Measurements from ENCODE around the gene BORCS5. TPM values are rescaled to one million over a fixed set of nuclear protein-coding genes. Genes with fewer than 3 reads are reported as not detected.

The BORCS5 gene
- polyA plus RNA-seq, 2 of the 4 experiments (the other 2 are of a cell fraction): 5.1 to 10.2 TPM

- Histone ChIP-seq H3K27ac (peak overlapping the region; percentile 67 to 84; a peak in 5 of 6 replicates), H3K9me3 (no peaks in the 10 kb centered on the region), H3K4me3 (no peak overlapping the region), H3K4me2 (peak overlapping the region; percentile 36; the same call in 2 of the 3 replicates), H3K4me1 (peaks cover 62% of the 10 kb centered on the region)
- no peak for FAIRE-seq
- CTCF ChIA-PET: no interaction called here
- WGBS (ENCODE audit: missing lambda C conversion rate): 69% methylated on average over 5 of the region's 5 CpGs
- DNase-seq (ENCODE audit: low read depth in 1 of 2, low spot score in 1 of 2): peak in 1 of 2 experiments; percentile 12
- TF ChIP-seq FOSL2 (IDR thresholded peaks at IDR 0.05) (no peak), FOSL2 (CRISPR knock-in tag; IDR thresholded peaks at IDR 0.05) (peak; percentile 84), SREBF2 (IDR thresholded peaks at IDR 0.05) (no peak)
- POLR2A ChIA-PET: no interaction called here
- no peak; a peak in 1 of 6 replicates for ATAC-seq
Observed at GRCh38 chr12:12442548-12443071, 85.7 kb downstream of the BORCS5 start.

DNA sequence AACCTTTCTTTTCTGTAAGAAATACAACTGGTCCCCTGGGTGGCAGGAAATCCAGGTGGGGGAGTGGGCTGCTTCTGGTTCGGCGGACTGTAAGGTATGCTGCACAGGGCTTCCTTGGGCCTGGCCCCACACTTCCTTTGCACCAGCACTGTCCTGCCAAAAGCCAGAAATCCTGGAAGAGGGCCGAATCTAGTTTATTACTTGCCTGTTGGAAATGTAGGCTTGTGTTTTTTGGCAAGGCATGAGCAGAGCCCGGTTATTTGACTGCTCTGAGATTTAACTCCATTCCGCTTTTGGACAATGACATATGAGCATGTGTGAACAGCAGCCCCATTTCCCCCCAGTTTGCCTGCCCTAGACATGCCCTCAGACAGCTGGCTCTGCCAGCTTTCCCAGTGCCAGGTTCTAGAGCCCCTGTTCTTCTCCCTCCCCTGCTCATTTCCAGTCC, 86.6 kb downstream of the BORCS5 start:
- H3K9me3 ChIP-seq: no peaks in the 10 kb centered on the region
- no peak for DNase-seq (ENCODE audit: low read depth in 1 of 2, low spot score in 1 of 2)
- TF ChIP-seq, protein P1, sequence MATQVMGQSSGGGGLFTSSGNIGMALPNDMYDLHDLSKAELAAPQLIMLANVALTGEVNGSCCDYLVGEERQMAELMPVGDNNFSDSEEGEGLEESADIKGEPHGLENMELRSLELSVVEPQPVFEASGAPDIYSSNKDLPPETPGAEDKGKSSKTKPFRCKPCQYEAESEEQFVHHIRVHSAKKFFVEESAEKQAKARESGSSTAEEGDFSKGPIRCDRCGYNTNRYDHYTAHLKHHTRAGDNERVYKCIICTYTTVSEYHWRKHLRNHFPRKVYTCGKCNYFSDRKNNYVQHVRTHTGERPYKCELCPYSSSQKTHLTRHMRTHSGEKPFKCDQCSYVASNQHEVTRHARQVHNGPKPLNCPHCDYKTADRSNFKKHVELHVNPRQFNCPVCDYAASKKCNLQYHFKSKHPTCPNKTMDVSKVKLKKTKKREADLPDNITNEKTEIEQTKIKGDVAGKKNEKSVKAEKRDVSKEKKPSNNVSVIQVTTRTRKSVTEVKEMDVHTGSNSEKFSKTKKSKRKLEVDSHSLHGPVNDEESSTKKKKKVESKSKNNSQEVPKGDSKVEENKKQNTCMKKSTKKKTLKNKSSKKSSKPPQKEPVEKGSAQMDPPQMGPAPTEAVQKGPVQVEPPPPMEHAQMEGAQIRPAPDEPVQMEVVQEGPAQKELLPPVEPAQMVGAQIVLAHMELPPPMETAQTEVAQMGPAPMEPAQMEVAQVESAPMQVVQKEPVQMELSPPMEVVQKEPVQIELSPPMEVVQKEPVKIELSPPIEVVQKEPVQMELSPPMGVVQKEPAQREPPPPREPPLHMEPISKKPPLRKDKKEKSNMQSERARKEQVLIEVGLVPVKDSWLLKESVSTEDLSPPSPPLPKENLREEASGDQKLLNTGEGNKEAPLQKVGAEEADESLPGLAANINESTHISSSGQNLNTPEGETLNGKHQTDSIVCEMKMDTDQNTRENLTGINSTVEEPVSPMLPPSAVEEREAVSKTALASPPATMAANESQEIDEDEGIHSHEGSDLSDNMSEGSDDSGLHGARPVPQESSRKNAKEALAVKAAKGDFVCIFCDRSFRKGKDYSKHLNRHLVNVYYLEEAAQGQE (IDR thresholded peaks at IDR 0.05): no peak
- POLR2A ChIA-PET: no interaction called here
- peak overlapping the region; percentile 7 to 84 for H3K27ac ChIP-seq
- no peak for ATAC-seq
- no peak for FAIRE-seq
- 92% methylated on average over 5 of the region's 5 CpGs for WGBS (ENCODE audit: missing lambda C conversion rate)
- CTCF ChIA-PET: no interaction called here
- no peak overlapping the region for H3K4me3 ChIP-seq
- no peak overlapping the region for H3K4me2 ChIP-seq
- H3K4me1 ChIP-seq: peaks cover 62% of the 10 kb centered on the region

- no peak for TF ChIP-seq JUNB (IDR thresholded peaks at IDR 0.05)
- no peak for TF ChIP-seq MAZ (IDR thresholded peaks at IDR 0.05; ENCODE audit: borderline replicate concordance, low read depth, low read length)
- TF ChIP-seq, protein P2, sequence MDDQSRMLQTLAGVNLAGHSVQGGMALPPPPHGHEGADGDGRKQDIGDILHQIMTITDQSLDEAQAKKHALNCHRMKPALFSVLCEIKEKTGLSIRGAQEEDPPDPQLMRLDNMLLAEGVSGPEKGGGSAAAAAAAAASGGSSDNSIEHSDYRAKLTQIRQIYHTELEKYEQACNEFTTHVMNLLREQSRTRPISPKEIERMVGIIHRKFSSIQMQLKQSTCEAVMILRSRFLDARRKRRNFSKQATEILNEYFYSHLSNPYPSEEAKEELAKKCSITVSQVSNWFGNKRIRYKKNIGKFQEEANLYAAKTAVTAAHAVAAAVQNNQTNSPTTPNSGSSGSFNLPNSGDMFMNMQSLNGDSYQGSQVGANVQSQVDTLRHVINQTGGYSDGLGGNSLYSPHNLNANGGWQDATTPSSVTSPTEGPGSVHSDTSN (IDR thresholded peaks at IDR 0.05): no peak
- no peak for TF ChIP-seq NPAS2 (CRISPR knock-in tag; IDR thresholded peaks at IDR 0.05; ENCODE audit: borderline replicate concordance)
- TF ChIP-seq CTCF (IDR thresholded peaks at IDR 0.05): no peak
- TF ChIP-seq RAD21 (conservative IDR thresholded peaks at IDR 0.05 in 1 of 2, IDR thresholded peaks at IDR 0.05 in 1 of 2): no peak
- no peak for TF ChIP-seq RCOR1 (IDR thresholded peaks at IDR 0.05; ENCODE audit: low read depth, low read length)
- TF ChIP-seq ELK1 (IDR thresholded peaks at IDR 0.05; ENCODE audit: low read depth, low read length): no peak
- TF ChIP-seq BHLHE40 (IDR thresholded peaks at IDR 0.05; ENCODE audit: low read depth, low read length): no peak
- TF ChIP-seq, protein P3, sequence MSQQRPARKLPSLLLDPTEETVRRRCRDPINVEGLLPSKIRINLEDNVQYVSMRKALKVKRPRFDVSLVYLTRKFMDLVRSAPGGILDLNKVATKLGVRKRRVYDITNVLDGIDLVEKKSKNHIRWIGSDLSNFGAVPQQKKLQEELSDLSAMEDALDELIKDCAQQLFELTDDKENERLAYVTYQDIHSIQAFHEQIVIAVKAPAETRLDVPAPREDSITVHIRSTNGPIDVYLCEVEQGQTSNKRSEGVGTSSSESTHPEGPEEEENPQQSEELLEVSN (IDR thresholded peaks at IDR 0.05; ENCODE audit: borderline replicate concordance, low read depth): no peak
- no peak for TF ChIP-seq EHF (CRISPR knock-in tag; IDR thresholded peaks at IDR 0.05)
- TF ChIP-seq POLR2A (IDR thresholded peaks at IDR 0.05; ENCODE audit: low read length): no peak
- TF ChIP-seq CBX8 (IDR thresholded peaks at IDR 0.05): no peak
- TF ChIP-seq, protein P4, sequence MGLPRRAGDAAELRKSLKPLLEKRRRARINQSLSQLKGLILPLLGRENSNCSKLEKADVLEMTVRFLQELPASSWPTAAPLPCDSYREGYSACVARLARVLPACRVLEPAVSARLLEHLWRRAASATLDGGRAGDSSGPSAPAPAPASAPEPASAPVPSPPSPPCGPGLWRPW (IDR thresholded peaks at IDR 0.05): no peak
- TF ChIP-seq EHMT2 (IDR thresholded peaks at IDR 0.05; ENCODE audit: low read depth): no peak
- no peak for TF ChIP-seq KDM5A (IDR thresholded peaks at IDR 0.05)
- no peak for TF ChIP-seq RFX5 (IDR thresholded peaks at IDR 0.05)
- TF ChIP-seq TP53 (CRISPR knock-in tag; IDR thresholded peaks at IDR 0.05): no peak
- peak overlapping the region; percentile 80 to 83; a peak in 4 of 6 replicates for H3K27ac ChIP-seq
- no peak overlapping the region for H3K4me3 ChIP-seq
- H3K4me2 ChIP-seq: no peak overlapping the region
- ChIA-PET CTCF (interaction anchor here (0.6 to 1.1 kb wide), 3 partner anchors 10 to 209 kb away, joined by 3 to 4 read pairs (median 4); no protein-coding TSS in a partner anchor), POLR2A (interaction anchor here (0.7 kb wide), 1 partner anchor 26 kb away, joined by 4 read pairs; no protein-coding TSS in a partner anchor)
- no peak for DNase-seq (ENCODE audit: low read depth in 1 of 2, low spot score in 1 of 2)
- H3K9me3 ChIP-seq: no peaks in the 10 kb centered on the region
- ATAC-seq: no peak
- WGBS (ENCODE audit: missing lambda C conversion rate): 97% methylated on average over 4 of the region's 4 CpGs
- H3K4me1 ChIP-seq: peaks cover 63% of the 10 kb centered on the region
- no peak for FAIRE-seq
Observed at GRCh38 chr12:12445165-12445881, 88.4 kb downstream of the BORCS5 start.
